GM10266 (cell line): ENCODE results near the gene GALNT7.

ENCODE experiments used
- DNase-seq: peaks from one replicate; pipeline ENCODE4 v3.0.0; 2012; ENCODE audit errors: extremely low spot score
- TF ChIP-seq, protein P1 (sequence below): IDR thresholded peaks from 2 replicates; pipeline ENCODE4 v1.5.1; 2012; ENCODE audit warnings: mild to moderate bottlenecking, low read depth; ENCODE audit not compliant: control insufficient read depth, insufficient read depth; ENCODE audit errors: missing control alignments

Gene GALNT7

GRCh38 chr4:173259310-173259709 lies 90.7 kb downstream of the GALNT7 start:
- TF ChIP-seq, protein P1, sequence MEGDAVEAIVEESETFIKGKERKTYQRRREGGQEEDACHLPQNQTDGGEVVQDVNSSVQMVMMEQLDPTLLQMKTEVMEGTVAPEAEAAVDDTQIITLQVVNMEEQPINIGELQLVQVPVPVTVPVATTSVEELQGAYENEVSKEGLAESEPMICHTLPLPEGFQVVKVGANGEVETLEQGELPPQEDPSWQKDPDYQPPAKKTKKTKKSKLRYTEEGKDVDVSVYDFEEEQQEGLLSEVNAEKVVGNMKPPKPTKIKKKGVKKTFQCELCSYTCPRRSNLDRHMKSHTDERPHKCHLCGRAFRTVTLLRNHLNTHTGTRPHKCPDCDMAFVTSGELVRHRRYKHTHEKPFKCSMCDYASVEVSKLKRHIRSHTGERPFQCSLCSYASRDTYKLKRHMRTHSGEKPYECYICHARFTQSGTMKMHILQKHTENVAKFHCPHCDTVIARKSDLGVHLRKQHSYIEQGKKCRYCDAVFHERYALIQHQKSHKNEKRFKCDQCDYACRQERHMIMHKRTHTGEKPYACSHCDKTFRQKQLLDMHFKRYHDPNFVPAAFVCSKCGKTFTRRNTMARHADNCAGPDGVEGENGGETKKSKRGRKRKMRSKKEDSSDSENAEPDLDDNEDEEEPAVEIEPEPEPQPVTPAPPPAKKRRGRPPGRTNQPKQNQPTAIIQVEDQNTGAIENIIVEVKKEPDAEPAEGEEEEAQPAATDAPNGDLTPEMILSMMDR: no peak
- DNase-seq: no peak

- TF ChIP-seq, protein P1: no peak
- DNase-seq: no peak
These were observed 92.4 kb downstream of the GALNT7 start for GRCh38 chr4:173261052-173261451.

DNA sequence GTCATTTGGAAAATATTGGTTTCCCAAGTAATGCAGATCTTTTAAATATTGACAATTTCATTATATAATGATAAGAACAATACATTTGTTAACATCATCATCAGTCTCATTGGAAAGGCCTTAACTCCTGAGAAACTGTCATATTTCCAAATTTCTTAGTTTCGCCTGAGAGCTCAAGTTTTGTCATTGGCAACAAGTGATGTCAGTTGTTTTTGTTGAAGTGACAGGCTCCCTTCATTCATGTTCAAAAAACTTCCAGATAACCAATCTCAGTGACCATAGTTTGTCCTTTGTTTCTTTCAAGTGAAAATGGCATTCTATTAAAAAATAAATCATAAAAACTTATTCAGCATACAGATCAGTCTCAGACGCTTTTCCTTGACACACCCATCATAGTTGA lies 93.8 kb downstream of the GALNT7 start:
- no peak for DNase-seq
- TF ChIP-seq, protein P1: no peak

- TF ChIP-seq, protein P1: no peak
- no peak for DNase-seq
These were observed 95.6 kb downstream of the GALNT7 start for GRCh38 chr4:173264245-173264644.

- TF ChIP-seq, protein P1: no peak
- no peak for DNase-seq
These were observed 96.1 kb downstream of the GALNT7 start for GRCh38 chr4:173264684-173265185.

- no peak for DNase-seq
- TF ChIP-seq, protein P1: no peak
These were observed 97.1 kb downstream of the GALNT7 start for GRCh38 chr4:173265751-173266150.

DNA sequence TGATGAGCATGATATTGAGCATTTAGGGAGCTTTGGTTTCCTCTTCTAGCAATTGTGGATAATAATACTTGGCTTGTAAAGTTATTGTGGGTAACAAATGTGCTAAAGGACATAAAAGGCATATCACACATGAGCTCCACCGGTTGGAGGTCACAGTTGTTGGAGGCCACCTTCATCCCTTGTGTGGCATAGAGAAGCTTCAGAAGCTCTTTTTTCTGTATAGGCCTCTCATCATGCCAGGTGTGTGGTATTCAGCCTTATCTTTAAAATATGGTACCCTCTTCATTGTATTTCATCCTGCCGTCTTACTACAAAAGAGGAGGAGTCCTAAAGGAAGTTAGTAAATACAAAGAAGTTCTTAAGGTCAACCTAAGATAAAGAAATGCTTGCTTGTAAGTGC lies 99.1 kb downstream of the GALNT7 start:
- DNase-seq: no peak
- TF ChIP-seq, protein P1: no peak
